GM19025 (cell line): Measurements from ENCODE around the gene BSN.
A peak's percentile ranks its signal among the peaks of the same experiment; 100 is the strongest.

Source experiments
- ATAC-seq: cut with Tn5 transposase; IDR thresholded peaks from one replicate; pipeline ENCODE4 v1.9.1; 2021; ENCODE audit warnings: mild to moderate bottlenecking, low read depth, moderate library complexity; ENCODE audit not compliant: unreplicated experiment

Gene BSN, protein sequence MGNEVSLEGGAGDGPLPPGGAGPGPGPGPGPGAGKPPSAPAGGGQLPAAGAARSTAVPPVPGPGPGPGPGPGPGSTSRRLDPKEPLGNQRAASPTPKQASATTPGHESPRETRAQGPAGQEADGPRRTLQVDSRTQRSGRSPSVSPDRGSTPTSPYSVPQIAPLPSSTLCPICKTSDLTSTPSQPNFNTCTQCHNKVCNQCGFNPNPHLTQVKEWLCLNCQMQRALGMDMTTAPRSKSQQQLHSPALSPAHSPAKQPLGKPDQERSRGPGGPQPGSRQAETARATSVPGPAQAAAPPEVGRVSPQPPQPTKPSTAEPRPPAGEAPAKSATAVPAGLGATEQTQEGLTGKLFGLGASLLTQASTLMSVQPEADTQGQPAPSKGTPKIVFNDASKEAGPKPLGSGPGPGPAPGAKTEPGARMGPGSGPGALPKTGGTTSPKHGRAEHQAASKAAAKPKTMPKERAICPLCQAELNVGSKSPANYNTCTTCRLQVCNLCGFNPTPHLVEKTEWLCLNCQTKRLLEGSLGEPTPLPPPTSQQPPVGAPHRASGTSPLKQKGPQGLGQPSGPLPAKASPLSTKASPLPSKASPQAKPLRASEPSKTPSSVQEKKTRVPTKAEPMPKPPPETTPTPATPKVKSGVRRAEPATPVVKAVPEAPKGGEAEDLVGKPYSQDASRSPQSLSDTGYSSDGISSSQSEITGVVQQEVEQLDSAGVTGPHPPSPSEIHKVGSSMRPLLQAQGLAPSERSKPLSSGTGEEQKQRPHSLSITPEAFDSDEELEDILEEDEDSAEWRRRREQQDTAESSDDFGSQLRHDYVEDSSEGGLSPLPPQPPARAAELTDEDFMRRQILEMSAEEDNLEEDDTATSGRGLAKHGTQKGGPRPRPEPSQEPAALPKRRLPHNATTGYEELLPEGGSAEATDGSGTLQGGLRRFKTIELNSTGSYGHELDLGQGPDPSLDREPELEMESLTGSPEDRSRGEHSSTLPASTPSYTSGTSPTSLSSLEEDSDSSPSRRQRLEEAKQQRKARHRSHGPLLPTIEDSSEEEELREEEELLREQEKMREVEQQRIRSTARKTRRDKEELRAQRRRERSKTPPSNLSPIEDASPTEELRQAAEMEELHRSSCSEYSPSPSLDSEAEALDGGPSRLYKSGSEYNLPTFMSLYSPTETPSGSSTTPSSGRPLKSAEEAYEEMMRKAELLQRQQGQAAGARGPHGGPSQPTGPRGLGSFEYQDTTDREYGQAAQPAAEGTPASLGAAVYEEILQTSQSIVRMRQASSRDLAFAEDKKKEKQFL (N-terminal part only)

DNA sequence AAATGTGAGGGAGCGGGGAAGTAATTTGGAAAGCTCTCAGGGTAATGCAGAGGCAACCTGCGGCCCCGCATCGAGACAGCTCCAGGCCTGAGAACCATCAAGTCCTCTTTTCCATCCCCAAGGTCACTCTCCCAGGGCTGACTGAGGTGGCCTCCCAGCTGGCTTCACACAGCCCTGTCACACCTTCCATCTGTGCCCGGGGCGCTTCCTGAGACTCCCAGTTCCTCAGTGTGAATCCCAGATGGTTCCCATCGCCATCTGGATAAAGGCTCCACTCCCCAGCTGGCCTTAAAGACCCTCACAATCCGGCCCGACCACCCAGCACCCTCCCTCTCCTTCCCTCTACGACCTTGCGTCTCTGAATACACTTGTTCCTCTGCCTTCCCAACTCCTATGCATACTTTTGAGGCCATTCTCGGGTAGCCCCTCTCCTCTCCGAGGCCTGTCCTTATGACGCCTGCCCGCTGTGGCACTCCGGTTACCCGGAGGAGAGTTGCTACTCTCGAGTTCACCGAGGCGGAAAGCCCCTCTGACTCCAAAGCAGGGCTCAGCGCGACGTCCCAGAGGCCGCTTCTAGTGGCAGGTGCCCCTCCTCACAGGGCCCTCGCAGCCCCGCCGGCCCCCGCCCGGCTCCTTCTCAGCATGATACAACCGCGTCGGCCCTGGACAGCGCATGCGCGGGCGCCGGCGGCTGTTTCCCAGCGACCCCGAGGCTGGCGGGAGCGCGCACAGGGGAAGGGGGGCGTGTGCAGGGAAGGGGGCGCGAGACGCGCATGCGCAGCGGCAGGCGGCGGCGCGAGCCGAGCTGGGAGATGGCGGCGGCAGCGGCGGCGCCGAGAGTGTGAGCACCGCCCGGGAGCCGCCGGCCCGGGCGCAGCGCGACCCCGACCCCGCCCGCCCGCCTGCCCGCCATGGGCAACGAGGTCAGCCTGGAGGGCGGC lies at the start of gene BSN:
Gene BSN (plus strand): TSS at position 786 of the 941 bp plus-strand sequence. CDS start 126 bp downstream, at position 912.
- ATAC-seq, result peak; percentile 84

- no peak for ATAC-seq
These were observed 47.4 kb upstream of the BSN start for GRCh38 chr3:49506906-49507305.

DNA sequence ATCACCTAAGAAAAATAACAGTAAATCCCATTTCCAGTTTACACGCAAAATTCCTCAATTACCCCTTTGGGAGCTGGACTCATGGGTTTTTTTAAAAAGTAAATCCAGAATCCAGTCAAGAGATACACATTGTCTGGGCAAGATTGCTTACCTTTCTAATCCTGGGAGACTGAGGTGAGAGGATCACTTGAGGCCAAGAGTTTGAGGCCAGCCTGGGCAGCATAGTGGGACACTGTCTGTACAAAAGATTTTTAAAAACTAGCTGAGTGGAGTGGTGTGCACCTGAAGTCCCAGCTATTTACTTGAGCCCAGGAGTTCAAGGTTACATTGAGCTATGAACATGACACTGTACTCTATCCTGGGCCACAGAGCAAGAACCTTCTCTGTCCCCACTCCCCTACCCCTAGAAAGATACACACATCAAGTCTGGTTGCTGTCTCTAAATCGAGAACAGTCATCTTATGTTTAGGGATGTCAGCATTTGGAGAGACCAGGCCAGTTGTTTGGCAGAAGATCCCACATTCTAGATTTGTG lies 45.2 kb upstream of the BSN start:
- ATAC-seq, result no peak

GRCh38 chr3:49511639-49512038 lies 42.6 kb upstream of the BSN start:
- no peak for ATAC-seq

DNA sequence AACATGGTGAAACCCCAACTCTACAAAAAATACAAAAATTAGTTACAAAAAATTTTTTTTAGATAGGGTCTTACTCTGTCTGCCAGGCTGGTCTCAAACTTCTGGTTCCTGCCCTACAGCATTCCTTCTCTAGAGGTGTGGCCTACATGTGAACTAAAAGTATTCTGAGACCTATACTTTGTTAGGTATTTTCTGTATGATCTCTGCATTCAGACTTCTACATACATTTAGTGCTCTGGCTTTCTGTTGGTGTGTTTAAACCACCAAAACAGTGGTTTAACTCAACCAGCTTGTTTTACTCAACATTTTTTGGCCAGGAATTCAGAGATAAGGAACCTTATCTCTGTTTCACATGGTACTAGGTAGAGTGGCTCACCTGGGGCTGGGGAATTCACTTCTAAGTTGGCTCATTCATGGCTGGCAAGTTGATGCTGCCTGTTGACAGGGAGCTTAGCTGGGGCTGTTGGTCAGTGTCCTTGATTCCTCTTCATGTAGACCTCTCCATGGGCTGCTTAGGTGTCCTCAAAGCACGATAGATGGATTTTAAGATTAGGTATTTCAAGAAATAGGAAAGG lies 41.4 kb upstream of the BSN start:
- no peak for ATAC-seq

GRCh38 chr3:49513494-49514124 lies 40.7 kb upstream of the BSN start:
- no peak for ATAC-seq

DNA sequence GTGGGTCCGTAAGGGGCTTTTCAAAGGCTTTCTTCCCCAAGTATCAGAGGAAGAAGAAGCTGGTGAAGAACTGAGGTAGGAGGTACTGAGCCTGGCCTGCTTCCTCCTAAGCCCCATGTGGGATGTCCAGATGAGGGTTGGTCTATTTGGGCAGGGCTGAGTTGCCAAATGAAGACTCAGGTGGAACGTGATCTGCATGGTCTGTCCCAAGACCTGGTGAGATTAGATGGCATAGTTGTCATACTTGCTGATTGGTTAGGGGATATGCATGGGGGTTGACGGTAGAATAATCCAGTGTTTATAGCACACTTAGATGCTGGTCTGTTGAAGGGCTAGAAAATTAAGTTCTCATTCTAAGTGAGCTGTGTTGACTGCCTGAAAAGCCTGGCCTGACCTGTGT lies 36.3 kb upstream of the BSN start:
- no peak for ATAC-seq

DNA sequence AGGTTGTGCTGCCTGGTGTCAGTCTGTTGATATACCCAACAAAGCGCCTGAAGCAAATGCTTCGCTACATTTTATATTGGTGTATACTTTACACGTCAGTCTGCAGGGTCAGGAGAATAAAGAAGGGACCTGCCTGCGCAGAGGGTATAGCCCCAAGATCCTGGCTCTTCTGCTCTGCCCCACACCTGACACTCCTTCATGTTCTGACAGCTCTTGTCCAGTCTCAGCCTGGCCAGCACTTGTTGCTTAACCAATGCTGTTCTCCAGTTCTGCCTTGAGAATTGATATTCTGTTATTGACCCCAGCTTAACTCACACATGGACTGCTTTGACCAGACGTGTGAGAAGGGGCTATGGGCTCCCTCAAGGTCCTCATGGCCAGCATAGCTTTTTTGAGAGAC lies 35.8 kb upstream of the BSN start:
- no peak for ATAC-seq

- no peak for ATAC-seq
These were observed 35.0 kb upstream of the BSN start for GRCh38 chr3:49519296-49519695.

- ATAC-seq, result no peak
These were observed 34.3 kb upstream of the BSN start for GRCh38 chr3:49519916-49520385.

- ATAC-seq, result no peak
These were observed 30.2 kb upstream of the BSN start for GRCh38 chr3:49523756-49524747.

DNA sequence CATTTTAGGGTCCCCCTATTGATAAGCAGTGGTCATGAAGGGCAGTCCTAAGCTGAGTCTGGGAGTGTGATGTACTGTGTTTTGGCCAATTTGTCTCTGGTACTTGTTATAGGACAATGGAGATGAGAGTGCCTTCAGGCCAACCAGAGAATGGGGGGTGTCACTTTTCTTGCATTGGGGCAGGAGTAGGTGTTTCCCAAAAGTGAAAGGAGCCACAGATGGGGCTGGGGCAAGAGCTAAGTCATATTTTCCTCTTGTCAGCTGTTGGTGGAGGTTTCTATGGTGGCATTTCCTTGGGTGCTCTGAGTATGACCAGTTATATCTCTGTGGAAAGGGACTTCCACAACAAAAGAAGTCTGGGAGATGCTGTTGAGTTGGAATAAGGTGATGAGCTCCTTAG lies 24.7 kb upstream of the BSN start:
- ATAC-seq, result no peak

- ATAC-seq, result no peak
These were observed 24.0 kb upstream of the BSN start for GRCh38 chr3:49530231-49530630.

- no peak for ATAC-seq
These were observed 23.6 kb upstream of the BSN start for GRCh38 chr3:49530701-49531100.

DNA sequence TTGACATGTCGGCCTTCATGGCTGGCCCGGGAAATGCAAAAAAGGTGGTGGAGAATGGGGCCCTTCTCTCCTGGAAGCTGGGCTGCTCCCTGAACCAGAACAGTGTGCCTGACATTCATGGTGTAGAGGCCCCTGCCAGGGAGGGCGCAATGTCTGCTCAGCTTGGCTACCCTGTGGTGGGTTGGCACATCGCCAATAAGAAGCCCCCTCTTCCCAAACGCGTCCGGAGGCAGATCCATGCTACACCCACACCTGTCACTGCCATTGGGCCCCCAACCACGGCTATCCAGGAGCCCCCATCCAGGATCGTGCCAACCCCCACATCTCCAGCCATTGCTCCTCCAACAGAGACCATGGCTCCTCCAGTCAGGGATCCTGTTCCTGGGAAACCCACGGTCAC lies 23.1 kb upstream of the BSN start:
- no peak for ATAC-seq

GRCh38 chr3:49531715-49532114 lies 22.6 kb upstream of the BSN start:
- no peak for ATAC-seq

DNA sequence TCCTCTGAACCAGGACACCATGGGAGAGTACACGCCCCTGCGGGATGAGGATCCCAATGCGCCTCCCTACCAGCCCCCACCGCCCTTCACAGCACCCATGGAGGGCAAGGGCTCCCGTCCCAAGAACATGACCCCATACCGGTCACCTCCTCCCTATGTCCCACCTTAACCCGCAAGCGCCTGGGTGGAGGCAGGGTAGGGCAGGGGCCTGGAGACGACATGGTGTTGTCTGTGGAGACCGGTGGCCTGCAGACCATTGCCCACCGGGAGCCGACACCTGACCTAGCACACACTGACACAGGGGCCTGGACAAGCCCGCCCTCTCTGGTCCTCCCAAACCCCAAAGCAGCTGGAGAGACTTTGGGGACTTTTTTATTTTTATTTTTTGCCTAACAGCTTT lies 21.2 kb upstream of the BSN start:
- ATAC-seq, result no peak
